ENCODE measurements around the gene POLR1E. TPM values are rescaled to one million over a fixed set of nuclear protein-coding genes. Genes with fewer than 3 reads are reported as not detected.

The POLR1E gene
- total and polyA plus RNA-seq, 12 donors = 5.0 to 28.8 (median 17.5) TPM

GRCh38 chr9:37437621-37438020, 48.1 kb upstream of the POLR1E start:
- WGBS, 2 donors = 75 to 78% methylated on average over 4 of the region's 4 CpGs
- Histone ChIP-seq H3K4me3 (no peak overlapping the region), H3K36me3 (peaks cover 0 to 100% (median 70%) of the 10 kb centered on the region in 9 donors), H3K27ac (peak overlapping the region in 2 of 10 donors; percentile 1 to 21), H3K4me1 (peaks cover 1 to 50% (median 23%) of the 10 kb centered on the region in 9 donors), H3K9me3 (no peaks in the 10 kb centered on the region), H3K27me3 (no peaks in the 10 kb centered on the region)
- ATAC-seq (peak in 1 of 8 donors; percentile 49), DNase-seq (no peak)
- intact Hi-C loops (cut with DNase I) = no loop called here
- no peak for TF ChIP-seq CTCF (IDR thresholded peaks at IDR 0.05)

- H3K36me3 ChIP-seq = peaks cover 0 to 100% (median 70%) of the 10 kb centered on the region in 9 donors
- H3K4me1 ChIP-seq = peaks cover 0 to 44% (median 23%) of the 10 kb centered on the region in 9 donors
- no peaks in the 10 kb centered on the region for H3K9me3 ChIP-seq
- H3K27ac ChIP-seq = peak overlapping the region in 3 of 10 donors; percentile 15 to 29 (median 21)
- ATAC-seq (peak in 3 of 8 donors; percentile 18 to 36 (median 25)), DNase-seq (no peak)
- no peak for TF ChIP-seq CTCF (IDR thresholded peaks at IDR 0.05)
- no peak overlapping the region for H3K4me3 ChIP-seq
- H3K27me3 ChIP-seq = no peaks in the 10 kb centered on the region
- intact Hi-C loops (cut with DNase I) = no loop called here
- WGBS, 2 donors = 55 to 64% methylated on average over 3 of the region's 3 CpGs
Observed at GRCh38 chr9:37438359-37438758, 47.4 kb upstream of the POLR1E start.

GRCh38 chr9:37441776-37442370, 43.9 kb upstream of the POLR1E start:
- TF ChIP-seq CTCF (IDR thresholded peaks at IDR 0.05) = no peak
- Histone ChIP-seq H3K4me1 (peaks cover 0 to 29% (median 11%) of the 10 kb centered on the region in 9 donors), H3K27me3 (no peaks in the 10 kb centered on the region), H3K4me3 (no peak overlapping the region), H3K27ac (no peak overlapping the region), H3K36me3 (peaks cover 0 to 89% (median 51%) of the 10 kb centered on the region in 9 donors), H3K9me3 (no peaks in the 10 kb centered on the region)
- DNase-seq (no peak), ATAC-seq (no peak)
- intact Hi-C loops (cut with DNase I) = no loop called here
- 82 to 86% methylated on average over 21 of the region's 21 CpGs for WGBS, 2 donors

GRCh38 chr9:37442556-37442955, 43.2 kb upstream of the POLR1E start:
- Histone ChIP-seq H3K4me3 (no peak overlapping the region), H3K27ac (no peak overlapping the region), H3K9me3 (no peaks in the 10 kb centered on the region), H3K36me3 (peaks cover 0 to 84% (median 47%) of the 10 kb centered on the region in 9 donors), H3K4me1 (peaks cover 0 to 23% (median 13%) of the 10 kb centered on the region in 9 donors), H3K27me3 (no peaks in the 10 kb centered on the region)
- no peak for TF ChIP-seq CTCF (IDR thresholded peaks at IDR 0.05)
- DNase-seq = no peak
- 76 to 83% methylated on average over 2 of the region's 2 CpGs for WGBS, 2 donors
- no peak for ATAC-seq
- intact Hi-C loops (cut with DNase I) = no loop called here

All from heart right ventricle (tissue), 16 donors.